ENCODE results near the gene NLRC3.

Gene NLRC3

GRCh38 chr16:3578610-3579551, 1.7 kb upstream of the NLRC3 start:
- no peak overlapping the region; the same call in 1 of the 2 replicates for H3K4me3 ChIP-seq (ENCODE audit: low read length)
- no peak for TF ChIP-seq ZNF274 (IDR thresholded peaks at IDR 0.05; ENCODE audit: low read depth, low read length)

- TF ChIP-seq ZNF274 (IDR thresholded peaks at IDR 0.05; ENCODE audit: low read depth, low read length): no peak
- H3K4me3 ChIP-seq (ENCODE audit: low read length): no peak overlapping the region; the same call in 1 of the 2 replicates
These were observed 918 bp upstream of the NLRC3 start for GRCh38 chr16:3578121-3578520.

- H3K4me3 ChIP-seq (ENCODE audit: low read length): peak overlapping the region; percentile 72; the same call in 1 of the 2 replicates
- TF ChIP-seq ZNF274 (IDR thresholded peaks at IDR 0.05; ENCODE audit: low read depth, low read length): no peak
These were observed 992 bp downstream of the NLRC3 start for GRCh38 chr16:3576211-3576610.

- H3K4me3 ChIP-seq (ENCODE audit: low read length): peak overlapping the region; percentile 72; the same call in 1 of the 2 replicates
These were observed 1.7 kb downstream of the NLRC3 start for GRCh38 chr16:3575491-3575890.

GRCh38 chr16:3574195-3574594, 3.0 kb downstream of the NLRC3 start:
- TF ChIP-seq ZNF274 (IDR thresholded peaks at IDR 0.05; ENCODE audit: low read depth, low read length): no peak
- H3K4me3 ChIP-seq (ENCODE audit: low read length): no peak overlapping the region

More at GRCh38 chr16:3575491-3575890, 1.7 kb downstream of the NLRC3 start:
- no peak for TF ChIP-seq ZNF274 (IDR thresholded peaks at IDR 0.05; ENCODE audit: low read depth, low read length)

- no peak for TF ChIP-seq ZNF274 (IDR thresholded peaks at IDR 0.05; ENCODE audit: low read depth, low read length)
- no peak overlapping the region for H3K4me3 ChIP-seq (ENCODE audit: low read length)
These were observed 3.9 kb downstream of the NLRC3 start for GRCh38 chr16:3573146-3573815.

- no peak for TF ChIP-seq ZNF274 (IDR thresholded peaks at IDR 0.05; ENCODE audit: low read depth, low read length)
- no peak overlapping the region for H3K4me3 ChIP-seq (ENCODE audit: low read length)
These were observed 6.7 kb downstream of the NLRC3 start for GRCh38 chr16:3570420-3571062.

- no peak overlapping the region for H3K4me3 ChIP-seq (ENCODE audit: low read length)
- TF ChIP-seq ZNF274 (IDR thresholded peaks at IDR 0.05; ENCODE audit: low read depth, low read length): no peak
These were observed 7.4 kb downstream of the NLRC3 start for GRCh38 chr16:3569851-3570250.

- H3K4me3 ChIP-seq (ENCODE audit: low read length): no peak overlapping the region
- TF ChIP-seq ZNF274 (IDR thresholded peaks at IDR 0.05; ENCODE audit: low read depth, low read length): no peak
These were observed 10.2 kb downstream of the NLRC3 start for GRCh38 chr16:3566990-3567389.

- H3K4me3 ChIP-seq (ENCODE audit: low read length): no peak overlapping the region
- no peak for TF ChIP-seq ZNF274 (IDR thresholded peaks at IDR 0.05; ENCODE audit: low read depth, low read length)
These were observed 12.4 kb downstream of the NLRC3 start for GRCh38 chr16:3564889-3565141.

GRCh38 chr16:3564130-3564888, 12.9 kb downstream of the NLRC3 start:
- TF ChIP-seq ZNF274 (IDR thresholded peaks at IDR 0.05; ENCODE audit: low read depth, low read length): no peak
- H3K4me3 ChIP-seq (ENCODE audit: low read length): no peak overlapping the region

- no peak for TF ChIP-seq ZNF274 (IDR thresholded peaks at IDR 0.05; ENCODE audit: low read depth, low read length)
- H3K4me3 ChIP-seq (ENCODE audit: low read length): no peak overlapping the region
These were observed 14.2 kb downstream of the NLRC3 start for GRCh38 chr16:3562914-3563480.

GRCh38 chr16:3561626-3562025, 15.6 kb downstream of the NLRC3 start:
- no peak overlapping the region for H3K4me3 ChIP-seq (ENCODE audit: low read length)
- TF ChIP-seq ZNF274 (IDR thresholded peaks at IDR 0.05; ENCODE audit: low read depth, low read length): no peak

All from GM08714 (cell line).